Panc1 (cell line): ENCODE measurements around the gene PNMA6E.

Experiments
- POLR2AphosphoS5 ChIP-seq: IDR thresholded peaks from 2 replicates; pipeline ENCODE4 v1.6.1; 2012; ENCODE audit warnings: mild to moderate bottlenecking, low read depth, low read length, moderate library complexity
- SIN3A ChIP-seq: IDR thresholded peaks from 2 replicates; pipeline ENCODE4 v1.6.1; 2012; ENCODE audit warnings: low read depth, mild to moderate bottlenecking, low read length, moderate library complexity, borderline replicate concordance; ENCODE audit not compliant: insufficient read depth
- TF ChIP-seq, protein P1 (sequence below): fragments of 450-650 bp; IDR thresholded peaks from 2 replicates; pipeline ENCODE4 v1.5.1; 2017; ENCODE audit warnings: mild to moderate bottlenecking
- TF ChIP-seq, protein P2 (sequence below), 2 experiments: IDR thresholded peaks; 2 replicates each; pipeline ENCODE4 v1.6.1; 2011 to 2012; ENCODE audit warnings: low read depth in 2 of 2, control low read depth in 1 of 2, low read length in 1 of 2, mild to moderate bottlenecking in 1 of 2, moderate library complexity in 1 of 2; ENCODE audit not compliant: insufficient read depth in 1 of 2

DNA sequence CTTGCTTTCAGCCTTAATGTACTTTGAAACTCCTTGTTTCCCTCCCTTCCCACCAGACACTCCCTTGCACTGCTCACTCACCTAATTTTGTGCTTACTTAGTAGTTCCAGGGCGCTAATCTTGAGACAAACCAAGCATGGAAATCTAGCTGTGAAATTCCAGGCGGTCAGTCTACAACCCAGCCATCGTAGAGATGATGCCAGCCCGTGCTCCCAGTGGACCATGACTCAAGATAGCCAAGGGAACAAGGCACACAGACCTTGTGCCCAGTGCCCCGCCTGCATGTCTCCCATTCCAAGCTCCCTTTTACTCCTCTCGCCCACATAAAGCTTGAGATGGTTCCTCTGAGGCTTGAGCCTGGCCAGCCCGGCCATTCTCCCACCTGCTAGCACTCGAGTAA, 33.7 kb upstream of the PNMA6E start:
- TF ChIP-seq, protein P1, sequence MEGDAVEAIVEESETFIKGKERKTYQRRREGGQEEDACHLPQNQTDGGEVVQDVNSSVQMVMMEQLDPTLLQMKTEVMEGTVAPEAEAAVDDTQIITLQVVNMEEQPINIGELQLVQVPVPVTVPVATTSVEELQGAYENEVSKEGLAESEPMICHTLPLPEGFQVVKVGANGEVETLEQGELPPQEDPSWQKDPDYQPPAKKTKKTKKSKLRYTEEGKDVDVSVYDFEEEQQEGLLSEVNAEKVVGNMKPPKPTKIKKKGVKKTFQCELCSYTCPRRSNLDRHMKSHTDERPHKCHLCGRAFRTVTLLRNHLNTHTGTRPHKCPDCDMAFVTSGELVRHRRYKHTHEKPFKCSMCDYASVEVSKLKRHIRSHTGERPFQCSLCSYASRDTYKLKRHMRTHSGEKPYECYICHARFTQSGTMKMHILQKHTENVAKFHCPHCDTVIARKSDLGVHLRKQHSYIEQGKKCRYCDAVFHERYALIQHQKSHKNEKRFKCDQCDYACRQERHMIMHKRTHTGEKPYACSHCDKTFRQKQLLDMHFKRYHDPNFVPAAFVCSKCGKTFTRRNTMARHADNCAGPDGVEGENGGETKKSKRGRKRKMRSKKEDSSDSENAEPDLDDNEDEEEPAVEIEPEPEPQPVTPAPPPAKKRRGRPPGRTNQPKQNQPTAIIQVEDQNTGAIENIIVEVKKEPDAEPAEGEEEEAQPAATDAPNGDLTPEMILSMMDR = no peak
- TF ChIP-seq, protein P2, sequence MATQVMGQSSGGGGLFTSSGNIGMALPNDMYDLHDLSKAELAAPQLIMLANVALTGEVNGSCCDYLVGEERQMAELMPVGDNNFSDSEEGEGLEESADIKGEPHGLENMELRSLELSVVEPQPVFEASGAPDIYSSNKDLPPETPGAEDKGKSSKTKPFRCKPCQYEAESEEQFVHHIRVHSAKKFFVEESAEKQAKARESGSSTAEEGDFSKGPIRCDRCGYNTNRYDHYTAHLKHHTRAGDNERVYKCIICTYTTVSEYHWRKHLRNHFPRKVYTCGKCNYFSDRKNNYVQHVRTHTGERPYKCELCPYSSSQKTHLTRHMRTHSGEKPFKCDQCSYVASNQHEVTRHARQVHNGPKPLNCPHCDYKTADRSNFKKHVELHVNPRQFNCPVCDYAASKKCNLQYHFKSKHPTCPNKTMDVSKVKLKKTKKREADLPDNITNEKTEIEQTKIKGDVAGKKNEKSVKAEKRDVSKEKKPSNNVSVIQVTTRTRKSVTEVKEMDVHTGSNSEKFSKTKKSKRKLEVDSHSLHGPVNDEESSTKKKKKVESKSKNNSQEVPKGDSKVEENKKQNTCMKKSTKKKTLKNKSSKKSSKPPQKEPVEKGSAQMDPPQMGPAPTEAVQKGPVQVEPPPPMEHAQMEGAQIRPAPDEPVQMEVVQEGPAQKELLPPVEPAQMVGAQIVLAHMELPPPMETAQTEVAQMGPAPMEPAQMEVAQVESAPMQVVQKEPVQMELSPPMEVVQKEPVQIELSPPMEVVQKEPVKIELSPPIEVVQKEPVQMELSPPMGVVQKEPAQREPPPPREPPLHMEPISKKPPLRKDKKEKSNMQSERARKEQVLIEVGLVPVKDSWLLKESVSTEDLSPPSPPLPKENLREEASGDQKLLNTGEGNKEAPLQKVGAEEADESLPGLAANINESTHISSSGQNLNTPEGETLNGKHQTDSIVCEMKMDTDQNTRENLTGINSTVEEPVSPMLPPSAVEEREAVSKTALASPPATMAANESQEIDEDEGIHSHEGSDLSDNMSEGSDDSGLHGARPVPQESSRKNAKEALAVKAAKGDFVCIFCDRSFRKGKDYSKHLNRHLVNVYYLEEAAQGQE (IDR thresholded peaks at IDR 0.05; ENCODE audit: insufficient read depth in 1 of 2, low read depth in 2 of 2, low read length in 1 of 2) = no peak
- TF ChIP-seq POLR2AphosphoS5 (no peak), SIN3A (no peak)
